IMR-90 (cell line): Measurements from ENCODE around the gene MAGI1. TPM values are rescaled to one million over a fixed set of nuclear protein-coding genes. Genes with fewer than 3 reads are reported as not detected.

ENCODE experiments used
- ATAC-seq: fragments of 200-7000 bp; cut with Tn5 transposase; 2 replicates; pipeline ENCODE4 v1.9.1; 2020; ENCODE audit warnings: low read depth, mild to moderate bottlenecking, moderate library complexity
- BruUV-seq: library from RNA; stranded (reverse); fragments of 400-500 nt; replicated peaks from 2 replicates; lab custom pipeline; 2021; lab: Mats Ljungman, UMichigan
- CTCF ChIA-PET: fragments of 300-600 bp; formaldehyde crosslinking; extraction: SDS; loops from one replicate; lab custom pipeline; 2021; ENCODE audit warnings: antibody characterized with exemption; lab: Yijun Ruan, JAX
- POLR2A ChIA-PET: fragments of 300-600 bp; sonication (Branson Sonifier 250); formaldehyde crosslinking; loops from one replicate; lab custom pipeline; 2022; ENCODE audit warnings: antibody characterized with exemption; ENCODE audit not compliant: unreplicated experiment; lab: Charles Lee
- DNase-seq: peaks from one replicate; pipeline ENCODE4 v3.0.0; 2013
- H2AFZ ChIP-seq: replicated peaks from 2 replicates; pipeline ENCODE3; 2013; ENCODE audit warnings: low read length, mild to moderate bottlenecking; ENCODE audit not compliant: poor library complexity
- H2AK5ac ChIP-seq: 2 replicates; pipeline ENCODE4 v1.6.1; 2013; ENCODE audit warnings: low read depth, low read length, inconsistent platforms
- H2AK9ac ChIP-seq: replicated peaks from 2 replicates; pipeline ENCODE3; 2013; ENCODE audit warnings: mild to moderate bottlenecking, low read depth, low read length, moderate library complexity; ENCODE audit not compliant: poor library complexity
- H2BK120ac ChIP-seq: 2 replicates; pipeline ENCODE4 v1.6.1; 2013; ENCODE audit warnings: low read depth, low read length, inconsistent platforms
- H2BK15ac ChIP-seq: 3 replicates; pipeline ENCODE4 v1.6.1; 2013; ENCODE audit warnings: low read depth, low read length, inconsistent platforms
- H2BK20ac ChIP-seq: 2 replicates; pipeline ENCODE4 v1.6.1; 2013; ENCODE audit warnings: low read depth, mild to moderate bottlenecking, inconsistent platforms, low read length, moderate library complexity
- H2BK5ac ChIP-seq: 2 replicates; pipeline ENCODE4 v1.6.1; 2013; ENCODE audit warnings: mild to moderate bottlenecking, low read depth, low read length, inconsistent platforms; ENCODE audit not compliant: poor library complexity, severe bottlenecking
- H3K14ac ChIP-seq: replicated peaks from 2 replicates; pipeline ENCODE4 v1.6.1; 2013; ENCODE audit warnings: low read depth, low read length, inconsistent platforms
- H3K18ac ChIP-seq: 2 replicates; pipeline ENCODE4 v1.6.1; 2013; ENCODE audit warnings: low read depth, low read length, control low read depth
- H3K23ac ChIP-seq: 2 replicates; pipeline ENCODE4 v1.6.1; 2013; ENCODE audit warnings: low read depth, low read length, inconsistent platforms
- H3K27ac ChIP-seq: 2 replicates; pipeline ENCODE4 v1.5.1; 2013; ENCODE audit warnings: mild to moderate bottlenecking, control low read depth, low read length; ENCODE audit not compliant: insufficient read depth
- H3K27me3 ChIP-seq: 2 replicates; pipeline ENCODE4 v1.6.1; 2013; ENCODE audit warnings: low read length; ENCODE audit not compliant: control insufficient read depth, insufficient read depth
- H3K36me3 ChIP-seq: 2 replicates; pipeline ENCODE4 v1.6.1; 2013; ENCODE audit warnings: low read length, mixed read lengths; ENCODE audit not compliant: control insufficient read depth, insufficient read depth
- H3K4ac ChIP-seq: 2 replicates; pipeline ENCODE4 v1.6.1; 2013; ENCODE audit warnings: low read depth, low read length, inconsistent platforms
- H3K4me1 ChIP-seq: 2 replicates; pipeline ENCODE4 v1.6.1; 2013; ENCODE audit warnings: low read length, mixed read lengths; ENCODE audit not compliant: control insufficient read depth, insufficient read depth
- H3K4me2 ChIP-seq: 2 replicates; pipeline ENCODE4 v1.6.1; 2013; ENCODE audit warnings: low read depth, mild to moderate bottlenecking, control low read depth, low read length, moderate library complexity
- H3K4me3 ChIP-seq: 2 replicates; pipeline ENCODE4 v1.5.1; 2013; ENCODE audit warnings: low read depth, mild to moderate bottlenecking, control low read depth, low read length, moderate library complexity; ENCODE audit not compliant: insufficient read depth
- H3K56ac ChIP-seq: 2 replicates; pipeline ENCODE4 v1.6.1; 2013; ENCODE audit warnings: low read length, inconsistent platforms; ENCODE audit not compliant: insufficient read depth; ENCODE audit errors: extremely low read depth
- H3K79me1 ChIP-seq, 2 experiments: 2 replicates each; pipeline ENCODE4 v1.6.1; 2013; ENCODE audit warnings: low read length in 2 of 2, inconsistent platforms in 1 of 2, low read depth in 1 of 2
- H3K9ac ChIP-seq: 2 replicates; pipeline ENCODE4 v1.6.1; 2013; ENCODE audit warnings: low read depth, low read length, control low read depth
- H3K9me1 ChIP-seq: 2 replicates; pipeline ENCODE4 v1.6.1; 2013; ENCODE audit warnings: low read length, inconsistent platforms; ENCODE audit not compliant: insufficient read depth
- H3K9me3 ChIP-seq: 2 replicates; pipeline ENCODE4 v1.6.1; 2013; ENCODE audit warnings: low read length; ENCODE audit not compliant: control insufficient read depth, insufficient read depth
- H4K20me1 ChIP-seq: 2 replicates; pipeline ENCODE4 v1.6.1; 2013; ENCODE audit warnings: low read length, inconsistent platforms; ENCODE audit not compliant: insufficient read depth
- H4K5ac ChIP-seq: 2 replicates; pipeline ENCODE4 v1.6.1; 2013; ENCODE audit warnings: mild to moderate bottlenecking, low read depth, low read length, control low read depth
- H4K8ac ChIP-seq, 2 experiments: 2 replicates each; pipeline ENCODE4 v1.6.1; 2013; ENCODE audit warnings: low read depth in 2 of 2, low read length in 2 of 2, control low read depth in 1 of 2, inconsistent platforms in 1 of 2
- H4K91ac ChIP-seq: 2 replicates; pipeline ENCODE4 v1.6.1; 2013; ENCODE audit warnings: low read depth, low read length, inconsistent platforms; ENCODE audit not compliant: insufficient read depth
- ELK1 ChIP-seq: fragments of 150-350 bp; IDR thresholded peaks from 2 replicates; pipeline ENCODE4 v1.6.1; 2016; ENCODE audit warnings: low read depth, mild to moderate bottlenecking, low read length, moderate library complexity, borderline replicate concordance
- FOS ChIP-seq: fragments of 150-350 bp; IDR thresholded peaks from 2 replicates; pipeline ENCODE4 v1.6.1; 2016; ENCODE audit warnings: low read depth, low read length
- MAFK ChIP-seq: IDR thresholded peaks from 2 replicates; pipeline ENCODE4 v1.6.1; 2012; ENCODE audit warnings: low read depth, low read length, improper control_type of control experiment
- MAZ ChIP-seq: IDR thresholded peaks from 2 replicates; pipeline ENCODE4 v1.6.1; 2012; ENCODE audit warnings: low read depth, mild to moderate bottlenecking, low read length, improper control_type of control experiment, moderate library complexity, borderline replicate concordance
- RFX5 ChIP-seq: IDR thresholded peaks from 2 replicates; pipeline ENCODE4 v1.8.0; 2012; ENCODE audit warnings: low read depth, mild to moderate bottlenecking, low read length, moderate library complexity
- SMC3 ChIP-seq: fragments of 150-350 bp; IDR thresholded peaks from 2 replicates; pipeline ENCODE4 v1.6.1; 2016; ENCODE audit warnings: low read depth, mild to moderate bottlenecking, antibody characterized with exemption, low read length, moderate library complexity
- USF2 ChIP-seq: fragments of 150-350 bp; IDR thresholded peaks from 2 replicates; pipeline ENCODE4 v1.6.1; 2017; ENCODE audit warnings: mild to moderate bottlenecking, antibody characterized with exemption, low read length, low read depth
- WGBS, 2 experiments: methylation state at CpG; one replicate each; pipeline versions ENCODE4 v1.1.5 to v1.1.7; 2013; ENCODE audit warnings: missing lambda C conversion rate in 2 of 2; ENCODE audit not compliant: insufficient read length in 1 of 2; ENCODE audit errors: extremely low coverage in 2 of 2; 5-methylcytosine and 5-hydroxymethylcytosine counted together
- dilution Hi-C: fragments of 300-500 bp; cut with HindIII; formaldehyde crosslinking; loops from one replicate; pipeline ENCODE4 v1.14.3; 2018; ENCODE audit warnings: low sequenced_read_pairs; ENCODE audit not compliant: unreplicated experiment
- in situ Hi-C: fragments of 300-500 bp; cut with MboI; formaldehyde crosslinking; loops from 3 replicates; pipeline ENCODE4 v1.14.3; 2019; ENCODE audit warnings: low sequenced_read_pairs, inconsistent platforms, mixed read lengths
- intact Hi-C: fragments of 100-400 bp; cut with micrococcal nuclease; formaldehyde crosslinking; loops from 2 replicates; pipeline ENCODE4 v1.10.0; 2022
- polyA plus RNA-seq, 3 experiments: library from polyadenylated mRNA; depleted of rRNA; stranded (reverse); fragments of >200 nt; gene quantifications; 2 replicates each; pipeline ENCODE4 v1.2.3, GENCODE V29; 2012; ENCODE audit warnings: low replicate concordance in 1 of 3
- total RNA-seq: library from RNA; depleted of rRNA; stranded (reverse); fragments of >200 nt; gene quantifications from 2 replicates; pipeline ENCODE4 v1.2.3, GENCODE V29; 2012
- TF ChIP-seq, protein P1 (sequence below): conservative IDR thresholded peaks from 2 replicates; pipeline ENCODE4 v1.5.1; 2012; ENCODE audit warnings: mild to moderate bottlenecking, low read depth, low read length, improper control_type of control experiment

The MAGI1 gene
- total and polyA plus RNA-seq, 2 of the 4 experiments (the other 2 are of a cell fraction): 14.5 to 24.2 TPM

- whole genome bisulfite sequencing, 2 experiments: no CpG with 5 or more reads among the region's 5 CpGs
- Histone ChIP-seq H2BK15ac (no peak overlapping the region), H2AK5ac (no peak overlapping the region), H4K5ac (no peak overlapping the region), H2BK20ac (no peak overlapping the region), H3K9ac (no peak overlapping the region), H3K4me2 (no peak overlapping the region), H3K79me1 (peaks cover 10 to 33% of the 10 kb centered on the region in 2 experiments; a peak in 3 of 4 replicates), H3K9me3 (no peaks in the 10 kb centered on the region), H4K20me1 (peaks cover 6% of the 10 kb centered on the region; the same call in 1 of the 2 replicates), H3K27me3 (no peaks in the 10 kb centered on the region), H3K4me3 (no peak overlapping the region), H3K4ac (no peak overlapping the region), H4K8ac (no peak overlapping the region), H3K18ac (no peak overlapping the region), H3K27ac (no peak overlapping the region), H4K91ac (no peak overlapping the region), H2BK5ac (no peak overlapping the region), H2AK9ac (no peak overlapping the region), H3K4me1 (0 out of 2 replicates have a peak, but pooled peaks cover 2% of the 10 kb centered on the region), H2BK120ac (no peak overlapping the region), H3K9me1 (peaks cover 4% of the 10 kb centered on the region; the same call in 1 of the 2 replicates), H3K56ac (no peak overlapping the region), H3K36me3 (no peaks in the 10 kb centered on the region), H2AFZ (no peak overlapping the region), H3K23ac (no peak overlapping the region), H3K14ac (no peak overlapping the region)
- in situ Hi-C loops: no loop called here
- ChIA-PET POLR2A (no interaction called here), CTCF (no interaction called here)
- dilution Hi-C loops: no loop called here
- BruUV-seq: no TSS peak
- no peak for DNase-seq
- intact Hi-C loops: no loop called here
- no peak for TF ChIP-seq MAZ
- TF ChIP-seq RFX5: no peak
- TF ChIP-seq ELK1: no peak
- no peak for TF ChIP-seq SMC3
- no peak for TF ChIP-seq FOS
- no peak for TF ChIP-seq USF2
- TF ChIP-seq MAFK: no peak
- TF ChIP-seq, protein P1, sequence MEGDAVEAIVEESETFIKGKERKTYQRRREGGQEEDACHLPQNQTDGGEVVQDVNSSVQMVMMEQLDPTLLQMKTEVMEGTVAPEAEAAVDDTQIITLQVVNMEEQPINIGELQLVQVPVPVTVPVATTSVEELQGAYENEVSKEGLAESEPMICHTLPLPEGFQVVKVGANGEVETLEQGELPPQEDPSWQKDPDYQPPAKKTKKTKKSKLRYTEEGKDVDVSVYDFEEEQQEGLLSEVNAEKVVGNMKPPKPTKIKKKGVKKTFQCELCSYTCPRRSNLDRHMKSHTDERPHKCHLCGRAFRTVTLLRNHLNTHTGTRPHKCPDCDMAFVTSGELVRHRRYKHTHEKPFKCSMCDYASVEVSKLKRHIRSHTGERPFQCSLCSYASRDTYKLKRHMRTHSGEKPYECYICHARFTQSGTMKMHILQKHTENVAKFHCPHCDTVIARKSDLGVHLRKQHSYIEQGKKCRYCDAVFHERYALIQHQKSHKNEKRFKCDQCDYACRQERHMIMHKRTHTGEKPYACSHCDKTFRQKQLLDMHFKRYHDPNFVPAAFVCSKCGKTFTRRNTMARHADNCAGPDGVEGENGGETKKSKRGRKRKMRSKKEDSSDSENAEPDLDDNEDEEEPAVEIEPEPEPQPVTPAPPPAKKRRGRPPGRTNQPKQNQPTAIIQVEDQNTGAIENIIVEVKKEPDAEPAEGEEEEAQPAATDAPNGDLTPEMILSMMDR: no peak
- no peak for ATAC-seq
These were observed 432.8 kb downstream of the MAGI1 start for GRCh38 chr3:65605876-65606432.
